ENCODE data around the gene CPA5. TPM values are rescaled to one million over a fixed set of nuclear protein-coding genes. Genes with fewer than 3 reads are reported as not detected.

CPA5 gene
- total and polyA plus RNA-seq, 2 of the 8 experiments (the other 6 are each of a cell fraction or from before 2014, with no cell fraction given), result 0.12 TPM; not detected in 1

DNA sequence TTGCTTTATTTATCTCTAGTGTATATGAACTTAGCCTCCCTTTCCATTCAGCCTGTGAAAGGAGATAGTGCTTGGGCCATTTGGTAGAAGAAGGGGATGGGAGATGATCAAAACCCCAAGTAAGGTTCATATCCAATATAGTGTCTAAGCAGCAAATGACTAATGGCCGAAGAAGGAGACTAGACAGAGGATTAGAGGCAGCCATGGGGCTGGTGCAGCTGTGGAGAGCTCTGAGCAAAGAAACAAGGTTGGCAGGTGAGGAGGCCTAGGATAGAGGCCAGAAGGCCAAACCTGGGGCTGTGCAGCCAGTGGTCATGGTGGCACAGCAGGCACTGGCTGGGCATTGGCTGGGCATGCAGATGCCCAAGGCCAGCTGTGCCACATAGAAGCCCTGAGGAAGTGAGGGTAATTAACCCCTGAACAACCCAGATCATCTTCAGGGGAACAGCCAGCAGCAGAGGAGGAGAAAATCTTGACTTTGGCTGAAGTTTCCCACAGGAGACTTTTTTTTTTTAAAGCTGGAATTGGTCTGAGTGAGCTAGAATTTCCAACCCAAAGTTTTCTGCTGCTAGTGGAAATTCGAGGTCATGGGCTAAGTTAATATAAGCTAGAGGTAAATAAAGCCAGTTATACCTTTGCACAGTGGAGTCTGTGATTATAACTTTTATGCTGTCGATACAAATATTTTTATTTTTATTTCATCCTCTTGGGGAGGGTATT, 25.4 kb downstream of the CPA5 start:
- no peak overlapping the region for H3K9ac ChIP-seq (replicated peaks in 1 of 4; ENCODE audit: extremely low read depth in 1 of 4, low read depth in 3 of 4, low read length in 3 of 4)
- FAIRE-seq, result no peak
- POLR2A ChIA-PET (ENCODE audit: partially characterized antibody), result no interaction called here

More for the DNA sequence above, 25.4 kb downstream of the CPA5 start:
- Histone ChIP-seq H4K5ac (ENCODE audit: insufficient read length, low read depth, low read length) (no peak overlapping the region), H4K8ac (ENCODE audit: extremely low read depth, insufficient read depth, low read length) (no peak overlapping the region), H3K36me3 (ENCODE audit: control insufficient read depth in 2 of 4, insufficient read depth in 4 of 4, low read length in 3 of 4) (no peaks in the 10 kb centered on the region), H3K4me1 (replicated peaks in 1 of 4; ENCODE audit: control insufficient read depth in 3 of 4, insufficient read depth in 4 of 4, low read length in 3 of 4) (peaks cover 0 to 14% (median 6%) of the 10 kb centered on the region in 4 experiments; a peak in 6 of 7 replicates), H3K27ac (ENCODE audit: low read depth, low read length) (no peak overlapping the region), H3K56ac (replicated peaks; ENCODE audit: insufficient read length, low read depth, low read length) (no peak overlapping the region), H3K4me3 (ENCODE audit: extremely low read depth in 1 of 4, insufficient read depth in 2 of 4, low read depth in 3 of 4, low read length in 4 of 4) (no peak overlapping the region), H2BK15ac (ENCODE audit: low read length) (no peak overlapping the region), H3K4ac (replicated peaks; ENCODE audit: insufficient read length, low read depth, low read length) (no peak overlapping the region), H3K9me3 (ENCODE audit: insufficient read depth in 2 of 2, low read depth in 1 of 2, low read length in 1 of 2) (no peaks in the 10 kb centered on the region), H3K4me2 (ENCODE audit: insufficient read depth in 1 of 2, low read depth in 2 of 2, low read length in 2 of 2) (no peak overlapping the region), H2BK20ac (ENCODE audit: low read length) (no peak overlapping the region), H4K91ac (replicated peaks; ENCODE audit: insufficient read length, low read length) (no peak overlapping the region), H3K14ac (ENCODE audit: insufficient read length) (no peak overlapping the region), H3K79me1 (ENCODE audit: low read depth, low read length) (no peaks in the 10 kb centered on the region), H2AFZ (ENCODE audit: low read length) (no peak overlapping the region), H2BK12ac (ENCODE audit: low read depth, low read length) (no peak overlapping the region), H3K27me3 (replicated peaks in 1 of 4; ENCODE audit: control insufficient read depth in 3 of 4, extremely low read depth in 1 of 4, insufficient read depth in 3 of 4, low read length in 3 of 4) (no peaks in the 10 kb centered on the region; a peak in 1 of 7 replicates), H3K18ac (ENCODE audit: extremely low read depth, low read length) (no peak overlapping the region), H3K79me2 (ENCODE audit: control insufficient read depth in 1 of 2, insufficient read depth in 2 of 2, low read length in 2 of 2) (no peaks in the 10 kb centered on the region), H2BK5ac (ENCODE audit: low read depth, low read length) (no peak overlapping the region), H2AK5ac (ENCODE audit: low read depth, low read length) (no peak overlapping the region), H3K23ac (ENCODE audit: insufficient read length) (no peak overlapping the region), H2BK120ac (replicated peaks; ENCODE audit: low read depth, low read length) (no peak overlapping the region), H4K20me1 (replicated peaks in 1 of 2; ENCODE audit: control insufficient read depth in 1 of 2, insufficient read depth in 2 of 2, low read length in 2 of 2) (no peaks in the 10 kb centered on the region), H3K23me2 (ENCODE audit: low read depth, low read length) (no peaks in the 10 kb centered on the region)
- CTCF ChIA-PET (ENCODE audit: partially characterized antibody), result interaction anchor here (0.6 to 11.6 kb wide), 3 partner anchors 10 to 92 kb away, joined by 3 to 59 read pairs (median 3); partner anchors contain the start of gene CPA1
- TF ChIP-seq TEAD4 (IDR thresholded peaks at IDR 0.05; ENCODE audit: low read depth, low read length) (no peak), POLR2A (IDR thresholded peaks at IDR 0.05; ENCODE audit: control extremely low read depth in 1 of 2, low read depth in 2 of 2, low read length in 2 of 2) (no peak), TBP (IDR thresholded peaks at IDR 0.05; ENCODE audit: low read depth, low read length) (no peak), BCL11A (IDR thresholded peaks at IDR 0.05; ENCODE audit: low read depth in 2 of 2, low read length in 2 of 2) (no peak), SP2 (IDR thresholded peaks at IDR 0.05; ENCODE audit: low read length) (no peak), KDM1A (IDR thresholded peaks at IDR 0.05; ENCODE audit: borderline replicate concordance, low read length) (no peak)
- WGBS, 2 experiments (ENCODE audit: extremely low coverage in 1 of 2, insufficient coverage in 1 of 2, insufficient read length in 1 of 2, insufficient replicate concordance in 2 of 2, low coverage in 1 of 2, low lambda C conversion rate in 2 of 2, missing lambda C conversion rate in 1 of 2), result 85% methylated on average over 3 of the region's 3 CpGs; no CpG with 5 or more reads in 1 of the 2 experiments
- no peak for DNase-seq (ENCODE audit: low read depth in 1 of 2, low spot score in 2 of 2)

Measured in H1 (cell line).